Vagina (tissue), 2 donors: Measurements from ENCODE around the gene C9orf153.

Experiments
- CTCF ChIP-seq, 3 experiments: fragments of 450-650 bp in 2 of 3; fragments of 200-600 bp in 1 of 3; sonication (generic) in 1 of 3; IDR thresholded peaks; one replicate each; pipeline ENCODE4 v1.5.1; 2017 to 2019; ENCODE audit warnings: antibody characterized with exemption in 3 of 3, mild to moderate bottlenecking in 2 of 3, moderate library complexity in 2 of 3
- POLR2A ChIP-seq, 2 donors: fragments of 450-650 bp; IDR thresholded peaks; one replicate each; pipeline ENCODE4 v1.6.1; 2017; ENCODE audit warnings: antibody characterized with exemption in 2 of 2, mild to moderate bottlenecking in 2 of 2, moderate library complexity in 2 of 2
- POLR2AphosphoS5 ChIP-seq, 2 donors: sonication (generic); formaldehyde crosslinking; IDR thresholded peaks; one replicate each; pipeline ENCODE4 v1.9.0; 2017; ENCODE audit warnings: antibody characterized with exemption in 2 of 2, mild to moderate bottlenecking in 2 of 2, low read depth in 1 of 2; ENCODE audit not compliant: insufficient read depth in 1 of 2

GRCh38 chr9:86186696-86187095 is 72.8 kb downstream of the C9orf153 start:
- TF ChIP-seq CTCF (IDR thresholded peaks at IDR 0.05) = no peak
- no peak for TF ChIP-seq POLR2AphosphoS5 (IDR thresholded peaks at IDR 0.05; ENCODE audit: insufficient read depth in 1 of 2, low read depth in 1 of 2)
- TF ChIP-seq POLR2A (IDR thresholded peaks at IDR 0.05) = no peak
